Choroid plexus epithelial cell (primary cell): ENCODE measurements around the gene UBE3B.

Experiments
- DNase-seq: peaks from one replicate; pipeline ENCODE4 v3.0.0-alpha.2; 2010; ENCODE audit warnings: low read depth
- H3K4me3 ChIP-seq: 2 replicates; pipeline ENCODE4 v1.5.1; 2011; ENCODE audit warnings: low read depth, mild to moderate bottlenecking, control low read depth, low read length, moderate library complexity
- CTCF ChIP-seq: conservative IDR thresholded peaks from 2 replicates; pipeline ENCODE4 v1.5.1; 2011; ENCODE audit warnings: low read depth, mild to moderate bottlenecking, control low read depth, inconsistent platforms, low read length, moderate library complexity

Gene UBE3B

GRCh38 chr12:109519787-109520186, 42.4 kb downstream of the UBE3B start:
- no peak for TF ChIP-seq CTCF
- no peak for DNase-seq
- H3K4me3 ChIP-seq = no peak overlapping the region

GRCh38 chr12:109521831-109522230, 44.4 kb downstream of the UBE3B start:
- DNase-seq = no peak
- H3K4me3 ChIP-seq = no peak overlapping the region
- no peak for TF ChIP-seq CTCF

GRCh38 chr12:109523071-109523470, 45.6 kb downstream of the UBE3B start:
- TF ChIP-seq CTCF = no peak
- DNase-seq = no peak
- no peak overlapping the region for H3K4me3 ChIP-seq

GRCh38 chr12:109523504-109523903, 46.1 kb downstream of the UBE3B start:
- TF ChIP-seq CTCF = no peak
- no peak for DNase-seq
- no peak overlapping the region for H3K4me3 ChIP-seq

- DNase-seq = no peak
- TF ChIP-seq CTCF = no peak
Observed at GRCh38 chr12:109524466-109525278, 47.2 kb downstream of the UBE3B start.

GRCh38 chr12:109525279-109525585, 47.8 kb downstream of the UBE3B start:
- no peak for TF ChIP-seq CTCF
- H3K4me3 ChIP-seq = no peak overlapping the region
- DNase-seq = no peak

More at GRCh38 chr12:109524466-109525278, 47.2 kb downstream of the UBE3B start:
- H3K4me3 ChIP-seq = no peak overlapping the region

GRCh38 chr12:109527489-109528123, 50.2 kb downstream of the UBE3B start:
- DNase-seq = no peak
- TF ChIP-seq CTCF = no peak
- H3K4me3 ChIP-seq = no peak overlapping the region
